Measurements from ENCODE around the gene PIM1. TPM values are rescaled to one million over a fixed set of nuclear protein-coding genes. Genes with fewer than 3 reads are reported as not detected.
A peak's percentile ranks its signal among the peaks of the same experiment; 100 is the strongest.

The PIM1 gene
- total and polyA plus RNA-seq, 9 of the 15 experiments (the other 6 are each of a cell fraction or from before 2014, with no cell fraction given): 19.0 to 789 (median 212) TPM

DNA sequence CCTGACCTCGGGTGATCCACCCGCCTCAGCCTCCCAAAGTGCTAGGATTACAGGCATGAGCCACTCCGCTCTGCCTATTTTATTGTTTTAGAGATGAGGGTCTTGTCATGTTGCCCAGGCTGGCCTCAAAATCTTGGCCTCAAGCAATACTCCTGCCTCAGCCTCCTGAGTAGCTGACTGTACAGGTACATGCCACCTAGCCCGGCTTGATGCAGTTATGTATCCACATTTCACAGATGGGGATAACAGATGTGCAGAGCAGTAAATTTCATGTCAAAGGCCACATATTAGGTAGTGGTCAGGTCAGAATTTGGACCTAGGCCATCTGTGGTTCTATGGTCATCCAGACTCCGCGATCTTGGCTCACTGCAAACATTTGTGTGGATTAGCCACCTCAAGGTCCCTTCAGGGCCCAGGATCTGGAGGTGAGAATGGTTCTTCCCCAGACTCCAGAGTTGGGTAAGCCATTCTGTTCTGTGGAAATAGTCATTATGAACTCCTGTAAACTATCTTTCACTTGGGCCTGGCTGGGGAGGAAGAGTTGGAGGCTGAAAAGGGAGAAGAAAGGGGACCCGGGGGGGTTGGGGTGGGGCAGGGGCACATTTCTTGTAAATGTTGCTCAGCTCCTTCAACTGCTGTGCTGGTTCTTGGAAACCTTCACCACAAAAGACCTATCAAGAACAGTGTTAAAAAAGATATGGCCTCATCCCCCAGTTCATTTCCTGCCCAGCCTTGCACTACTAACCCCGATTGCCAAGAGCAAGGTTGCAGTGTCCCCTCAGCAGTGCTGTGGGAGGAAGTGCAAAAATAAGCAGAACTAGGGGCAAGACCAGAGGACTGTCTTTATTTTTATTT lies 13.0 kb downstream of the PIM1 start (continued):
- TF ChIP-seq, protein P1, sequence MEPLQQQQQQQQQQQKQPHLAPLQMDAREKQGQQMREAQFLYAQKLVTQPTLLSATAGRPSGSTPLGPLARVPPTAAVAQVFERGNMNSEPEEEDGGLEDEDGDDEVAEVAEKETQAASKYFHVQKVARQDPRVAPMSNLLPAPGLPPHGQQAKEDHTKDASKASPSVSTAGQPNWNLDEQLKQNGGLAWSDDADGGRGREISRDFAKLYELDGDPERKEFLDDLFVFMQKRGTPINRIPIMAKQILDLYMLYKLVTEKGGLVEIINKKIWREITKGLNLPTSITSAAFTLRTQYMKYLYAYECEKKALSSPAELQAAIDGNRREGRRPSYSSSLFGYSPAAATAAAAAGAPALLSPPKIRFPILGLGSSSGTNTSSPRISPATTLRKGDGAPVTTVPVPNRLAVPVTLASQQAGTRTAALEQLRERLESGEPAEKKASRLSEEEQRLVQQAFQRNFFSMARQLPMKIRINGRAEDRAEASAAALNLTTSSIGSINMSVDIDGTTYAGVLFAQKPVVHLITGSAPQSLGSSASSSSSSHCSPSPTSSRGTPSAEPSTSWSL (CRISPR knock-in tag; IDR thresholded peaks at IDR 0.05; ENCODE audit: borderline replicate concordance): 0 out of 2 replicates have a peak, but pooled peaks have one; percentile 30
- TF ChIP-seq RNF2 (IDR thresholded peaks at IDR 0.05) (peak; percentile 100), ZBTB2 (IDR thresholded peaks at IDR 0.05) (no peak; the same call in 1 of the 2 replicates), FOXA3 (CRISPR knock-in tag; conservative IDR thresholded peaks at IDR 0.05 in 1 of 2, IDR thresholded peaks at IDR 0.05 in 1 of 2) (peak in 1 of 2 experiments; percentile 55; a peak in 1 of 4 replicates), STAT5A (IDR thresholded peaks at IDR 0.05; ENCODE audit: borderline replicate concordance, low read length) (peak; percentile 100), GTF2E2 (tag; IDR thresholded peaks at IDR 0.05) (peak; percentile 80; the same call in 1 of the 2 replicates), DIDO1 (tag; IDR thresholded peaks at IDR 0.05; ENCODE audit: low read depth) (no peak), NBN (IDR thresholded peaks at IDR 0.05; ENCODE audit: low read depth) (peak; percentile 71), RAD51 (IDR thresholded peaks at IDR 0.05; ENCODE audit: borderline replicate concordance, low read depth) (0 out of 2 replicates have a peak, but pooled peaks have one; percentile 46), GATAD2A (IDR thresholded peaks at IDR 0.05) (peak; percentile 80), ZNF133 (CRISPR knock-in tag; IDR thresholded peaks at IDR 0.05) (no peak), SMARCE1 (IDR thresholded peaks at IDR 0.05) (peak; percentile 95)
- TF ChIP-seq, protein P2, sequence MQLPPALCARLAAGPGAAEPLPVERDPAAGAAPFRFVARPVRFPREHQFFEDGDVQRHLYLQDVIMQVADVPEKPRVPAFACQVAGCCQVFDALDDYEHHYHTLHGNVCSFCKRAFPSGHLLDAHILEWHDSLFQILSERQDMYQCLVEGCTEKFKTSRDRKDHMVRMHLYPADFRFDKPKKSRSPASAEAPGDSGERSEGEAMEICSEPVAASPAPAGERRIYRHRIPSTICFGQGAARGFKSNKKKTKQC (CRISPR knock-in tag; IDR thresholded peaks at IDR 0.05): 0 out of 2 replicates have a peak, but pooled peaks have one; percentile 42
- TF ChIP-seq, protein P3, sequence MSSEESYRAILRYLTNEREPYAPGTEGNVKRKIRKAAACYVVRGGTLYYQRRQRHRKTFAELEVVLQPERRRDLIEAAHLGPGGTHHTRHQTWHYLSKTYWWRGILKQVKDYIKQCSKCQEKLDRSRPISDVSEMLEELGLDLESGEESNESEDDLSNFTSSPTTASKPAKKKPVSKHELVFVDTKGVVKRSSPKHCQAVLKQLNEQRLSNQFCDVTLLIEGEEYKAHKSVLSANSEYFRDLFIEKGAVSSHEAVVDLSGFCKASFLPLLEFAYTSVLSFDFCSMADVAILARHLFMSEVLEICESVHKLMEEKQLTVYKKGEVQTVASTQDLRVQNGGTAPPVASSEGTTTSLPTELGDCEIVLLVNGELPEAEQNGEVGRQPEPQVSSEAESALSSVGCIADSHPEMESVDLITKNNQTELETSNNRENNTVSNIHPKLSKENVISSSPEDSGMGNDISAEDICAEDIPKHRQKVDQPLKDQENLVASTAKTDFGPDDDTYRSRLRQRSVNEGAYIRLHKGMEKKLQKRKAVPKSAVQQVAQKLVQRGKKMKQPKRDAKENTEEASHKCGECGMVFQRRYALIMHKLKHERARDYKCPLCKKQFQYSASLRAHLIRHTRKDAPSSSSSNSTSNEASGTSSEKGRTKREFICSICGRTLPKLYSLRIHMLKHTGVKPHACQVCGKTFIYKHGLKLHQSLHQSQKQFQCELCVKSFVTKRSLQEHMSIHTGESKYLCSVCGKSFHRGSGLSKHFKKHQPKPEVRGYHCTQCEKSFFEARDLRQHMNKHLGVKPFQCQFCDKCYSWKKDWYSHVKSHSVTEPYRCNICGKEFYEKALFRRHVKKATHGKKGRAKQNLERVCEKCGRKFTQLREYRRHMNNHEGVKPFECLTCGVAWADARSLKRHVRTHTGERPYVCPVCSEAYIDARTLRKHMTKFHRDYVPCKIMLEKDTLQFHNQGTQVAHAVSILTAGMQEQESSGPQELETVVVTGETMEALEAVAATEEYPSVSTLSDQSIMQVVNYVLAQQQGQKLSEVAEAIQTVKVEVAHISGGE (CRISPR knock-in tag; IDR thresholded peaks at IDR 0.05): peak in 1 of 3 experiments; percentile 64; a peak in 1 of 6 replicates
- TF ChIP-seq, protein P4, sequence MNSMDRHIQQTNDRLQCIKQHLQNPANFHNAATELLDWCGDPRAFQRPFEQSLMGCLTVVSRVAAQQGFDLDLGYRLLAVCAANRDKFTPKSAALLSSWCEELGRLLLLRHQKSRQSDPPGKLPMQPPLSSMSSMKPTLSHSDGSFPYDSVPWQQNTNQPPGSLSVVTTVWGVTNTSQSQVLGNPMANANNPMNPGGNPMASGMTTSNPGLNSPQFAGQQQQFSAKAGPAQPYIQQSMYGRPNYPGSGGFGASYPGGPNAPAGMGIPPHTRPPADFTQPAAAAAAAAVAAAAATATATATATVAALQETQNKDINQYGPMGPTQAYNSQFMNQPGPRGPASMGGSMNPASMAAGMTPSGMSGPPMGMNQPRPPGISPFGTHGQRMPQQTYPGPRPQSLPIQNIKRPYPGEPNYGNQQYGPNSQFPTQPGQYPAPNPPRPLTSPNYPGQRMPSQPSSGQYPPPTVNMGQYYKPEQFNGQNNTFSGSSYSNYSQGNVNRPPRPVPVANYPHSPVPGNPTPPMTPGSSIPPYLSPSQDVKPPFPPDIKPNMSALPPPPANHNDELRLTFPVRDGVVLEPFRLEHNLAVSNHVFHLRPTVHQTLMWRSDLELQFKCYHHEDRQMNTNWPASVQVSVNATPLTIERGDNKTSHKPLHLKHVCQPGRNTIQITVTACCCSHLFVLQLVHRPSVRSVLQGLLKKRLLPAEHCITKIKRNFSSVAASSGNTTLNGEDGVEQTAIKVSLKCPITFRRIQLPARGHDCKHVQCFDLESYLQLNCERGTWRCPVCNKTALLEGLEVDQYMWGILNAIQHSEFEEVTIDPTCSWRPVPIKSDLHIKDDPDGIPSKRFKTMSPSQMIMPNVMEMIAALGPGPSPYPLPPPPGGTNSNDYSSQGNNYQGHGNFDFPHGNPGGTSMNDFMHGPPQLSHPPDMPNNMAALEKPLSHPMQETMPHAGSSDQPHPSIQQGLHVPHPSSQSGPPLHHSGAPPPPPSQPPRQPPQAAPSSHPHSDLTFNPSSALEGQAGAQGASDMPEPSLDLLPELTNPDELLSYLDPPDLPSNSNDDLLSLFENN (IDR thresholded peaks at IDR 0.05; ENCODE audit: low read depth in 2 of 2, low read length in 2 of 2): peak in 1 of 2 experiments; percentile 93; a peak in 2 of 4 replicates
